Measurements from ENCODE around the gene ABHD12. TPM values are rescaled to one million over a fixed set of nuclear protein-coding genes. Genes with fewer than 3 reads are reported as not detected.

ABHD12 gene
- total and polyA plus RNA-seq, 10 of the 15 experiments (the other 5 are each of a cell fraction or from before 2014, with no cell fraction given) = 1.5 to 61.8 (median 26.7) TPM

DNA sequence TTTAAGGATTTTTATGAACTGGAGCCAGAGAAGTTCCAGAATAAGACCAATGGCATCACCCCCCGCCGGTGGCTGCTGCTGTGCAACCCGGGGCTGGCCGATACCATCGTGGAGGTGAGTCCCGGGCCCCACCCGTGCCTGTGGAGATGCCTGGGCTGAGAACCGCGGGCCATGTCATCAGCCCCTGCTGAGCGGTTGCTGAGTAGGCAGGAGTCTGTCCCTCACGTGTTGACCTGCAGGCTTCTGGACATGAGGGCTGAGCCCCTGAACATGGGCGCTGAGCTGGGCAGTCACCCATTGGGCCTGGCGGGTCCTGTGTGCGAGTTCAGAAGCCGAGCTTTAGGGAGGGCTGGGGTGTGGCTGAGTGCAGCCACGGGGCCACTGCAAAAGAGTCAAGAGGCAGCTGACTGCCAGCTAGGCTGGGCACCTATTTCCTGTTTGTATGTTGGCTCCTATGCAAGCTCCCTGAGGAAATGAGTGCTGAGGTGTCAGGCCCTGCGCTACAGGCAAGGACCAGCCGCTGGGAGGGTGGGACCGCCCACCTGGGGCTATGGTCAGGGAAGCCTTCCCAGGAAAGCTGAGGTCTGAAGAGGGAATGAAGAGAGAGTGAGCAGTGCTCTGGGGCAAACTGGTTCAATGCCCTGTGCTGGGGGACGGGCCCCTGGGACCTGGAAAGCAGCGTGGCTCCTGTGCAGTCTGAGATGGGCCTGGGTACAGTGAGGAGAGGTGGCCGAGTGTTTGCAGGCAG is 108.4 kb downstream of the ABHD12 start:
- DNase-seq (ENCODE audit: low read depth, low spot score) (no peak), ATAC-seq (peak; percentile 40), FAIRE-seq (no peak)
- Histone ChIP-seq H2AFZ (ENCODE audit: control insufficient read depth, low read depth, low read length) (no peak overlapping the region), H3K79me2 (ENCODE audit: control insufficient read depth, insufficient read depth, low read length) (no peaks in the 10 kb centered on the region), H3K9me3 (replicated peaks; ENCODE audit: control insufficient read depth, insufficient read depth, low read length) (no peaks in the 10 kb centered on the region), H3K36me3 (ENCODE audit: control insufficient read depth in 2 of 2, insufficient read depth in 2 of 2, low read length in 1 of 2) (peaks cover 10 to 38% of the 10 kb centered on the region in 2 experiments; a peak in 3 of 4 replicates), H3K4me2 (ENCODE audit: control insufficient read depth, insufficient read depth) (peak overlapping the region; percentile 84), H3K27me3 (replicated peaks in 1 of 2; ENCODE audit: control insufficient read depth in 2 of 2, insufficient read depth in 2 of 2, low read length in 1 of 2) (no peaks in the 10 kb centered on the region), H3K4me1 (ENCODE audit: control insufficient read depth, insufficient read depth, low read length) (peaks cover 26% of the 10 kb centered on the region), H3K27ac (ENCODE audit: control insufficient read depth, insufficient read depth) (peak overlapping the region; percentile 46), H3K4me3 (no peak overlapping the region), H3K9ac (ENCODE audit: control insufficient read depth, insufficient read depth, low read length) (no peak overlapping the region; the same call in 1 of the 2 replicates), H4K20me1 (ENCODE audit: control insufficient read depth, insufficient read depth) (no peaks in the 10 kb centered on the region)
- BruUV-seq (replicated peaks) = no TSS peak
- ChIA-PET CTCF (interaction anchor here (1.9 kb wide), 1 partner anchor 117 kb away, joined by 11 read pairs; no protein-coding TSS in a partner anchor), POLR2A (no interaction called here), SMC1A (ENCODE audit: uncharacterized antibody, unreplicated experiment) (interaction anchor here (1.2 to 1.6 kb wide), 3 partner anchors 31 to 116 kb away, joined by 3 to 9 read pairs (median 3); no protein-coding TSS in a partner anchor), RAD21 (ENCODE audit: unreplicated experiment) (interaction anchor here (1.0 to 1.5 kb wide), 2 partner anchors 15 to 109 kb away, joined by 3 to 6 read pairs; partner anchors contain the start of gene ABHD12)
- TF ChIP-seq TCF7 (IDR thresholded peaks at IDR 0.05; ENCODE audit: borderline replicate concordance) (no peak), CEBPB (IDR thresholded peaks at IDR 0.05; ENCODE audit: borderline replicate concordance in 1 of 2, low read depth in 2 of 2, low read length in 2 of 2) (no peak), MEF2B (IDR thresholded peaks at IDR 0.05; ENCODE audit: partially characterized antibody, poor library complexity, severe bottlenecking) (no peak), ZNF24 (IDR thresholded peaks at IDR 0.05) (no peak)
- TF ChIP-seq, protein P1, sequence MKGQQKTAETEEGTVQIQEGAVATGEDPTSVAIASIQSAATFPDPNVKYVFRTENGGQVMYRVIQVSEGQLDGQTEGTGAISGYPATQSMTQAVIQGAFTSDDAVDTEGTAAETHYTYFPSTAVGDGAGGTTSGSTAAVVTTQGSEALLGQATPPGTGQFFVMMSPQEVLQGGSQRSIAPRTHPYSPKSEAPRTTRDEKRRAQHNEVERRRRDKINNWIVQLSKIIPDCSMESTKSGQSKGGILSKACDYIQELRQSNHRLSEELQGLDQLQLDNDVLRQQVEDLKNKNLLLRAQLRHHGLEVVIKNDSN (IDR thresholded peaks at IDR 0.05; ENCODE audit: borderline replicate concordance, extremely low read length, insufficient read depth, low read depth, low read length) = no peak
- intact Hi-C loops (cut with micrococcal nuclease; ENCODE audit: unreplicated experiment) = no loop called here
- 24% methylated on average over 21 of the region's 22 CpGs for WGBS (ENCODE audit: insufficient coverage, insufficient replicate concordance, low lambda C conversion rate, missing lambda C conversion rate)
- in situ Hi-C loops (cut with MboI) = no loop called here
